HG03575 (cell line): ENCODE measurements around the gene SELENOM.

Experiments used
- ATAC-seq: cut with Tn5 transposase; IDR thresholded peaks from one replicate; pipeline ENCODE4 v1.9.1; 2021; ENCODE audit not compliant: unreplicated experiment, insufficient number of reproducible peaks, low FRiP score; ENCODE audit errors: extremely low read depth

SELENOM gene

GRCh38 chr22:31135706-31136105 is 28.3 kb upstream of the SELENOM start:
- no peak for ATAC-seq

DNA sequence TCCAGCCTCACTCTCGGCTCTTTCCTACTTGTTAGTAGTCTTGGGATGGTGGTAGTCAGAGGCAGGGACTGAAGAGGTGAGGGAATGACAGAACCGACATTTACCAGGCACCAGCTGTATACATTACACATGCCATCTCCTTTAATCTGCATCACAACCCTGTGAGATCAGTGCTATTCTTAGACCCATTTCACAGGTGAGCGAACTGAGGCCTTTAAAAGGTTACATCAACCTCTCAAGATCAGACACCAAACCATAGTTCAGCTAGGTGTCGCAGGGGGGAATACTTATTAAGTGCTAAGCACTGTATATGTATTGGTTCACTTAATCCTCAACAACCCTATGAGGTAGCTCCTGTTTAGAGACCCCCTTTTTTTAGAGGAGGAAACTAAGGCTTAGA is 27.3 kb upstream of the SELENOM start:
- ATAC-seq: no peak

DNA sequence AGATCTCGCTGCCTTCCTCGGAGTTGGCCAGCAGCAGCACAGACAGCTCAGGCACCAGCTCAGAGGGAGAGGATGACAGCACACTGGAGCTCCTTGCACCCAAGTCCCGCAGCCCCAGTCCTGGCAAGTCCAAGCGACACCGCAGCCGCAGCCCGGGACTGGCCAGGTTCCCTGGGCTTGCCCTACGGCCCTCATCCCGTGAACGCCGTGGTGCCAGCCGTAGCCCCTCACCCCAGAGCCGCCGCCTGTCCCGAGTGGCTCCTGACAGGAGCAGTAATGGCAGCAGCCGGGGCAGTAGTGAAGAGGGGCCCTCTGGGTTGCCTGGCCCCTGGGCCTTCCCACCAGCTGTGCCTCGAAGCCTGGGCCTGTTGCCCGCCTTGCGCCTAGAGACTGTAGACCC is 26.5 kb upstream of the SELENOM start:
- no peak for ATAC-seq

DNA sequence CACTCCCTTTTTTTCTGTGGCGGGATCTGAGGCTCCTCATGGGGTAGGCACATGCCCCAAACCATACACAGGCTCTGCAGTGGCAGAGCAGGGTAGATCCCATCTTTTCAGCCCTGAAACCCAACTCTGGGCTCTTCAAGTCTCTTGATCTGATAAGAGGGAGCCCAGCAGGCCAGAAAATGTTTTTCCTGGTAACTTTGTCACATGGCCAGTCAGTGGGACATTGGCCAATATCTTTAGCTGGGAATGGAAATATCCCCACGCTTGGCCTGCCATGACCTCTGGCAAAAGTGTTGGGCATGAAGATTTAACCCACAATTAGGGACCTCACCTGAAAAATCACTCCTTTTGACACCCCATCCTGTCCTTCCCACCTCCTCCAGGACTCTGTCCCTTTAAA is 23.5 kb upstream of the SELENOM start:
- ATAC-seq: no peak

DNA sequence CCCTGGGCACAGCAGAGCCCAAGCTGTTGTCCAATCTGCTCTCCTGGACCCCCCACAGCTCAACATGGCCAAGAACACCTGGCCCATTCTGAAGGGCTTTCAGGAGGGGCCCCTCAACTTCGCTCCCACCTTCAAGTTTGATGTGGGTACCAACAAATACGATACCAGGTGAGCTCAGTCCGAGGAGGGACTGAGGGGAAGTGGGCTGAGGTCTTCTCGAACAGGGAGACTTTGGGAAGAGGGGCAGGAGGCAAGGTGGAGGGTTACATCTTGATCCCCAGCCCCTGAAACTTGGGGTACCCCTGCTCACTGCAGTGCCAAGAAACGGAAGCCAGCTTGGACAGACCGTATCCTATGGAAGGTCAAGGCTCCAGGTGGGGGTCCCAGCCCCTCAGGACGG is 20.8 kb upstream of the SELENOM start:
- no peak for ATAC-seq

DNA sequence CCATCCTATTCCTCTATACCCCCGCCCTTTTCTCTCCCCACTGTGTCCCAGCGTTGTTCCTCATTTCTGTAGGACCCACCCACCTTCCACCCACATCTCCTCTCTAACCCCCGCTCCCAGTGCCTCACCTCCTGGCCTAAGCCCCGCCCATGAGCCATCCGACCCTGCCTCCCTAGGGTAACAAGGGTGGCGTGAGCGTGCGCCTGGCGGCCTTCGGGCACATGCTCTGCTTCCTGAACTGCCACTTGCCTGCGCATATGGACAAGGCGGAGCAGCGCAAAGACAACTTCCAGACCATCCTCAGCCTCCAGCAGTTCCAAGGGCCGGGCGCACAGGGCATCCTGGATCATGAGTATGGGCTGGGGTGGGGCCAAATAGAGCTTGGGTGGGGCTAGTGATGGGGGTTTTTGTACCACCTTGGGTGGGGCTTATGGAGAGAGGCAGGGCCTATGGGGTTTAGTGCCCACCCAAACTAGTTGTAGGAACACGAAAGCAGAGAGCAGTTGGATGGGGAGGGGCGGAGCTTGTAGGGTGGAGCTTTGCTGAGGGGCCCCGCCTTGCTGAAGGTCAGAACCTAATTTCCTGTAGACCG is 19.9 kb upstream of the SELENOM start:
- ATAC-seq: no peak

GRCh38 chr22:31126869-31127175 is 19.5 kb upstream of the SELENOM start:
- ATAC-seq: no peak

GRCh38 chr22:31126128-31126868 is 18.9 kb upstream of the SELENOM start:
- no peak for ATAC-seq

GRCh38 chr22:31125521-31126117 is 18.3 kb upstream of the SELENOM start:
- ATAC-seq: no peak

DNA sequence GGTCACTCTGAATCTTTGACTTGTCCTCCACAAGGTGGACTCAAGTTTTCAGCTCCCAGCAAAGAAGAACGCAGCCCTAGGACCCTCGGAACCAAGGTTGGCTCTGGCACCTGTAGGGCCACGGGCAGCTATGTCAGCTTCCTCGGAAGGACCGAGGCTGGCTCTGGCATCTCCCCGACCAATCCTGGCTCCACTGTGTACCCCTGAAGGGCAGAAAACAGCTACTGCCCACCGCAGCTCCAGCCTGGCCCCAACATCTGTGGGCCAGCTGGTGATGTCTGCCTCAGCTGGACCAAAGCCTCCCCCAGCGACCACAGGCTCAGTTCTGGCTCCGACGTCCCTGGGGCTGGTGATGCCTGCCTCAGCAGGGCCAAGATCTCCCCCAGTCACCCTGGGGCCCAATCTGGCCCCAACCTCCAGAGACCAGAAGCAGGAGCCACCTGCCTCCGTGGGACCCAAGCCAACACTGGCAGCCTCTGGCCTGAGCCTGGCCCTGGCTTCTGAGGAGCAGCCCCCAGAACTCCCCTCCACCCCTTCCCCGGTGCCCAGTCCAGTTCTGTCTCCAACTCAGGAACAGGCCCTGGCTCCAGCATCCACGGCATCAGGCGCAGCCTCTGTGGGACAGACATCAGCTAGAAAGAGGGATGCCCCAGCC is 17.6 kb upstream of the SELENOM start:
- ATAC-seq: no peak

- no peak for ATAC-seq
These were observed 16.9 kb upstream of the SELENOM start for GRCh38 chr22:31124290-31124689.

GRCh38 chr22:31123292-31123602 is 15.9 kb upstream of the SELENOM start:
- no peak for ATAC-seq

DNA sequence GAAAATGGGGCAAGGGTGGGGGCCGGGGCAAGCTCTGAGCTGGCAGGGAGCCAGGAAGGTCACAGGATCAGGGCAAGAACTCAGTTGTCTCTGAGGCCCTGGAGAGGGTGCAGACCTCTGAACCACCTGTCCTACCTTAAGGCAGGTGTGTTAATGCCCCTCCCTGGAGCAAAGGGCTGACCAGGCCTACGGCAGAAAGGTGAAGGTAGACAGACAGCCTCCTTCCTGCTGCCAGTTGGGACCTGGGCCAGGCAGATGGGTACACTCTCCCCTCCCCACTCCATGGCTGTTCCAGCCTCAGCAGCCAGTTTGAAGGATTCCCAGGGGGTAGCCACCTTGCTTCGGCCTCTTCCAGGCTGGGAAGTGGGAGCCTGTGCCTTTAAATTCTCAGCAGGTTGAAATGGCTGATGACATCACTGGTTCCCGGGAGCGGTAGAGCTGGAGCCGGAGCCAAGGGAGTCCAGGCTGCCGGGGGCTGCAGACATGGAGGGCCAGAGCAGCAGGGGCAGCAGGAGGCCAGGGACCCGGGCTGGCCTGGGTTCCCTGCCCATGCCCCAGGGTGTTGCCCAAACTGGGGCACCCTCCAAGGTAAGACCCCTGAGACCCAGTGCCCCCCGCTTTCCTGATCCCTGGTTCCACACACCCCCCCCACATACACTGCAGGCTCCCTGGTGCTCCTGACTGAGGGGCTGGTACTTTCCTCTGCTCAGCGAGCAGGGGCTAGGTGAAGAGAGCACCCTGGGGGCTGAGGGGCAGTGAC is 15.3 kb upstream of the SELENOM start, which contains the start of gene INPP5J:
TSS of gene INPP5J (plus strand) at position 435 of the 760 bp plus-strand sequence. CDS start at position 484, 49 bp downstream.
- ATAC-seq: no peak

GRCh38 chr22:31122196-31122531 is 14.8 kb upstream of the SELENOM start:
- ATAC-seq: no peak

- no peak for ATAC-seq
These were observed 14.0 kb upstream of the SELENOM start for GRCh38 chr22:31121403-31121802.

GRCh38 chr22:31120642-31121041 is 13.3 kb upstream of the SELENOM start:
- ATAC-seq: no peak

DNA sequence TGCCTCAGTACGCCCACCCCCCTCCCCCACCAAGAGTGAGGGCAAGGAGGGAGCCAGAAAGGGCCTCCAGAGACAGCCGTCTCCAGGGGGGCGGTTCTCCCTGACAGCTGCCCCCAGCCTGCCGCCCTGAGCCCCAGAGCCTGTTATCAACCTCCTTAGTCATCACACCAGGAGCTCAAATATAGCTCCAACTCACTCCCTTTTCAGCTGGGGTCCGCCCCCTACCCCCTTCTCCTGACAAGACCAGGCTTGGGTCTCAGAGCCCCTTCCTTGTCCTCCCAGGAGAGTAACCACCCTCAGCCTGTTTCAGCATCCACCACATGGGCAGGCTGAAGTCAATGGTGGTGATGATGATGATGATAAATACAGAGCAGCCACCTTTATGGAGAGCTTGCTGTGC is 12.9 kb upstream of the SELENOM start:
- ATAC-seq: no peak

DNA sequence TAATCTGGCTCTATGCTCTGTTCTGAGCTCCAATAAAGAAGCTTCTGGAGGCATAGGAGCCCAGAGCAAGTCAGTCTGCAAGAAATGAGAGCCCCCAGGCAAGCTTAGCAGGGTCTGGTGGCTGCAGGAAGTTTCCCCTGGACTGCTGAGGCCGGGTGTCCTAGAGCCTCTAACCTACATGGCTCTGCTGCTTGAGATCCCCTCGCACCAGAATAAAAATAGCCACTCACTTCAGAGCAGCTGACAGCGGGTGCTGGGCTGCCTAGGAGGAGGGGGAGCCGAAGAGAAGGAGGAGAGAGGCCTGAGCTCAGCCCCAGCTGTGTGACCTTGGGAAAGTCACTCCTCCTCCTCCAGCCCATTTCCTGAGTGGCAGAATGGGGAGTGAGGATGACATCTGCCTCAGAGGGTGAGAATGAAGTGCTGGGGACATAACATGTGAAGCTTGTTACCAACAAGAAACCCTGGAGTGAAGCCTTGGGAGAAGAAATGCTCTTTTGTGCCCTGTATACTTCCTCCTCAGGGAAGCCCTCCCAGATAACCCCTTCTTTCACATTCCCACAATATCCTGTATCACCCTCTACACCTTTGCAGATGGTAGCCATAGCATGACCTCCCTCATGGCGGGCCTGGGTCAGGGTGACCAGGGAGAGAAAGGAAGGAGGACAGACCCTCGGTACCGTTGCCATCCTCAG is 11.8 kb upstream of the SELENOM start:
- ATAC-seq: no peak
